HG02623 (cell line): ENCODE measurements around the gene PACS2.

Experiments used
- ATAC-seq: cut with Tn5 transposase; IDR thresholded peaks from one replicate; pipeline ENCODE4 v1.9.1; 2021; ENCODE audit warnings: moderate library complexity; ENCODE audit not compliant: unreplicated experiment

Gene PACS2

GRCh38 chr14:105419195-105420091 is 104.9 kb downstream of the PACS2 start, which contains the start of gene MTA1:
TSS of gene MTA1 (plus strand) at chr14:105419827. CDS start at chr14:105420036, 209 bp downstream.
- peak; percentile 42 for ATAC-seq

GRCh38 chr14:105420101-105420973 is 105.8 kb downstream of the PACS2 start:
- ATAC-seq: no peak

GRCh38 chr14:105420974-105421674 is 106.6 kb downstream of the PACS2 start:
- no peak for ATAC-seq

- ATAC-seq: no peak
Measured at GRCh38 chr14:105421723-105422615, 107.4 kb downstream of the PACS2 start.

GRCh38 chr14:105422695-105423487 is 108.3 kb downstream of the PACS2 start:
- no peak for ATAC-seq

- no peak for ATAC-seq
Measured at GRCh38 chr14:105423488-105424195, 109.1 kb downstream of the PACS2 start.

- ATAC-seq: no peak
Measured at GRCh38 chr14:105424861-105425260, 110.3 kb downstream of the PACS2 start.

- ATAC-seq: no peak
Measured at GRCh38 chr14:105425823-105426247, 111.3 kb downstream of the PACS2 start.

GRCh38 chr14:105426416-105427130 is 112.0 kb downstream of the PACS2 start:
- no peak for ATAC-seq

GRCh38 chr14:105427412-105427811 is 112.9 kb downstream of the PACS2 start:
- no peak for ATAC-seq

GRCh38 chr14:105427936-105428485 is 113.5 kb downstream of the PACS2 start:
- no peak for ATAC-seq

GRCh38 chr14:105430042-105430441 is 115.5 kb downstream of the PACS2 start:
- ATAC-seq: no peak

GRCh38 chr14:105430565-105430964 is 116.0 kb downstream of the PACS2 start:
- ATAC-seq: no peak

- ATAC-seq: no peak
Measured at GRCh38 chr14:105431256-105431655, 116.7 kb downstream of the PACS2 start.

GRCh38 chr14:105432657-105433056 is 118.1 kb downstream of the PACS2 start:
- no peak for ATAC-seq

- no peak for ATAC-seq
Measured at GRCh38 chr14:105433161-105433605, 118.6 kb downstream of the PACS2 start.

- no peak for ATAC-seq
Measured at GRCh38 chr14:105436402-105436801, 121.9 kb downstream of the PACS2 start.
